HEK293 (cell line): ENCODE data around the gene SLC39A7.

Source experiments
- CTCF ChIA-PET: fragments of 350-600 bp; formaldehyde crosslinking; extraction: SDS; loops from one replicate; lab custom pipeline; 2021; ENCODE audit warnings: antibody characterized with exemption; lab: Yijun Ruan, JAX
- POLR2A ChIA-PET: fragments of 300-600 bp; formaldehyde crosslinking; extraction: SDS; loops from one replicate; lab custom pipeline; 2020; ENCODE audit warnings: antibody characterized with exemption, inconsistent platforms; lab: Yijun Ruan, JAX
- H3K27ac ChIP-seq: fragments of 200-500 bp; sonication (Bioruptor generic); 2 replicates; pipeline ENCODE4 v1.5.1; 2014; ENCODE audit warnings: low read depth, low read length, control low read depth, inconsistent platforms; ENCODE audit errors: extremely low read depth
- H3K36me3 ChIP-seq, 2 experiments: fragments of 200-500 bp in 1 of 2; sonication (Bioruptor generic) in 1 of 2; 1 replicate in 1 of 2; 2 replicates in 1 of 2; pipeline ENCODE4 v1.5.1; 2014 to 2017; ENCODE audit warnings: inconsistent platforms in 2 of 2, low read length in 2 of 2; ENCODE audit not compliant: control insufficient read depth in 2 of 2, insufficient read depth in 1 of 2
- H3K4me1 ChIP-seq: fragments of 200-500 bp; sonication (Bioruptor generic); 2 replicates; pipeline ENCODE4 v1.5.1; 2014; ENCODE audit warnings: mild to moderate bottlenecking, low read length, inconsistent platforms; ENCODE audit not compliant: control insufficient read depth, insufficient read depth
- H3K4me3 ChIP-seq: 2 replicates; pipeline ENCODE4 v1.5.1; 2011; ENCODE audit warnings: low read depth, mild to moderate bottlenecking, control low read depth, low read length, moderate library complexity
- H3K9me3 ChIP-seq: fragments of 200-500 bp; sonication (Bioruptor generic); 2 replicates; pipeline ENCODE4 v1.5.1; 2014; ENCODE audit warnings: low read depth, low read length, inconsistent platforms; ENCODE audit not compliant: control insufficient read depth, insufficient read depth
- BCL11A ChIP-seq: fragments of 450-650 bp; formaldehyde crosslinking; IDR thresholded peaks from 2 replicates; pipeline ENCODE4 v1.5.1; 2016; ENCODE audit warnings: low read depth, missing biosample characterization, missing genetic modification characterization
- GLIS1 ChIP-seq: fragments of 450-650 bp; formaldehyde crosslinking; IDR thresholded peaks from 2 replicates; pipeline ENCODE4 v1.5.1; 2016; ENCODE audit warnings: missing biosample characterization, missing genetic modification characterization
- GLIS2 ChIP-seq: fragments of 450-650 bp; formaldehyde crosslinking; IDR thresholded peaks from 2 replicates; pipeline ENCODE4 v1.5.1; 2016; ENCODE audit warnings: missing biosample characterization, missing genetic modification characterization
- IKZF3 ChIP-seq: fragments of 450-650 bp; IDR thresholded peaks from 2 replicates; pipeline ENCODE4 v1.5.0; 2018; ENCODE audit warnings: missing biosample characterization, mild to moderate bottlenecking, missing genetic modification characterization, moderate library complexity
- KLF8 ChIP-seq: fragments of 450-650 bp; formaldehyde crosslinking; IDR thresholded peaks from 2 replicates; pipeline ENCODE4 v1.5.1; 2016; ENCODE audit warnings: missing biosample characterization, missing genetic modification characterization
- SP2 ChIP-seq: fragments of 450-650 bp; formaldehyde crosslinking; IDR thresholded peaks from 2 replicates; pipeline ENCODE4 v1.5.1; 2016; ENCODE audit warnings: missing biosample characterization, missing genetic modification characterization
- ZNF121 ChIP-seq: fragments of 450-650 bp; formaldehyde crosslinking; IDR thresholded peaks from 2 replicates; pipeline ENCODE4 v1.5.1; 2016; ENCODE audit warnings: missing biosample characterization, missing genetic modification characterization
- ZNF248 ChIP-seq: fragments of 450-650 bp; formaldehyde crosslinking; IDR thresholded peaks from 2 replicates; pipeline ENCODE4 v1.5.1; 2017; ENCODE audit warnings: missing biosample characterization, missing genetic modification characterization
- ZNF335 ChIP-seq: fragments of 450-650 bp; formaldehyde crosslinking; conservative IDR thresholded peaks from 2 replicates; pipeline ENCODE4 v1.5.1; 2016; ENCODE audit warnings: missing biosample characterization, missing genetic modification characterization
- ZNF366 ChIP-seq: fragments of 450-650 bp; formaldehyde crosslinking; conservative IDR thresholded peaks from 2 replicates; pipeline ENCODE4 v1.5.1; 2016; ENCODE audit warnings: missing biosample characterization, missing genetic modification characterization
- ZNF600 ChIP-seq: fragments of 450-650 bp; formaldehyde crosslinking; IDR thresholded peaks from 2 replicates; pipeline ENCODE4 v1.5.1; 2016; ENCODE audit warnings: missing biosample characterization, missing genetic modification characterization
- ZNF701 ChIP-seq: fragments of 450-650 bp; formaldehyde crosslinking; IDR thresholded peaks from 2 replicates; pipeline ENCODE4 v1.5.1; 2016; ENCODE audit warnings: missing biosample characterization, missing genetic modification characterization
- ZNF830 ChIP-seq: fragments of 450-650 bp; IDR thresholded peaks from 2 replicates; pipeline ENCODE4 v1.5.0; 2018; ENCODE audit warnings: missing biosample characterization, missing genetic modification characterization, low read depth, mild to moderate bottlenecking, moderate library complexity
- TF ChIP-seq, protein P1 (sequence below): fragments of 450-650 bp; formaldehyde crosslinking; IDR thresholded peaks from 2 replicates; pipeline ENCODE4 v1.5.1; 2017; ENCODE audit warnings: missing biosample characterization, missing genetic modification characterization
- TF ChIP-seq, protein P2 (sequence below): fragments of 450-650 bp; formaldehyde crosslinking; IDR thresholded peaks from 2 replicates; pipeline ENCODE4 v1.5.1; 2016; ENCODE audit warnings: missing biosample characterization, missing genetic modification characterization
- TF ChIP-seq, protein P3 (sequence below): fragments of 450-650 bp; formaldehyde crosslinking; IDR thresholded peaks from 2 replicates; pipeline ENCODE4 v1.5.1; 2016; ENCODE audit warnings: missing biosample characterization, missing genetic modification characterization
- TF ChIP-seq, protein P4 (sequence below): fragments of 450-650 bp; formaldehyde crosslinking; IDR thresholded peaks from 2 replicates; pipeline ENCODE4 v1.5.1; 2017; ENCODE audit warnings: missing biosample characterization, mild to moderate bottlenecking, missing genetic modification characterization, moderate library complexity

The SLC39A7 gene

GRCh38 chr6:33197431-33198048, 3.1 kb upstream of the SLC39A7 start (continued):
- TF ChIP-seq, protein P1, sequence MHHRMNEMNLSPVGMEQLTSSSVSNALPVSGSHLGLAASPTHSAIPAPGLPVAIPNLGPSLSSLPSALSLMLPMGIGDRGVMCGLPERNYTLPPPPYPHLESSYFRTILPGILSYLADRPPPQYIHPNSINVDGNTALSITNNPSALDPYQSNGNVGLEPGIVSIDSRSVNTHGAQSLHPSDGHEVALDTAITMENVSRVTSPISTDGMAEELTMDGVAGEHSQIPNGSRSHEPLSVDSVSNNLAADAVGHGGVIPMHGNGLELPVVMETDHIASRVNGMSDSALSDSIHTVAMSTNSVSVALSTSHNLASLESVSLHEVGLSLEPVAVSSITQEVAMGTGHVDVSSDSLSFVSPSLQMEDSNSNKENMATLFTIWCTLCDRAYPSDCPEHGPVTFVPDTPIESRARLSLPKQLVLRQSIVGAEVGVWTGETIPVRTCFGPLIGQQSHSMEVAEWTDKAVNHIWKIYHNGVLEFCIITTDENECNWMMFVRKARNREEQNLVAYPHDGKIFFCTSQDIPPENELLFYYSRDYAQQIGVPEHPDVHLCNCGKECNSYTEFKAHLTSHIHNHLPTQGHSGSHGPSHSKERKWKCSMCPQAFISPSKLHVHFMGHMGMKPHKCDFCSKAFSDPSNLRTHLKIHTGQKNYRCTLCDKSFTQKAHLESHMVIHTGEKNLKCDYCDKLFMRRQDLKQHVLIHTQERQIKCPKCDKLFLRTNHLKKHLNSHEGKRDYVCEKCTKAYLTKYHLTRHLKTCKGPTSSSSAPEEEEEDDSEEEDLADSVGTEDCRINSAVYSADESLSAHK = peak; percentile 93
- TF ChIP-seq ZNF366 (peak; percentile 66), ZNF830 (tag by site-specific recombination) (no peak), SP2 (tag by site-specific recombination) (peak; percentile 34; the same call in 1 of the 2 replicates), ZNF600 (tag by site-specific recombination) (peak; percentile 94), KLF8 (tag by site-specific recombination) (peak; percentile 50)
- TF ChIP-seq, protein P2, sequence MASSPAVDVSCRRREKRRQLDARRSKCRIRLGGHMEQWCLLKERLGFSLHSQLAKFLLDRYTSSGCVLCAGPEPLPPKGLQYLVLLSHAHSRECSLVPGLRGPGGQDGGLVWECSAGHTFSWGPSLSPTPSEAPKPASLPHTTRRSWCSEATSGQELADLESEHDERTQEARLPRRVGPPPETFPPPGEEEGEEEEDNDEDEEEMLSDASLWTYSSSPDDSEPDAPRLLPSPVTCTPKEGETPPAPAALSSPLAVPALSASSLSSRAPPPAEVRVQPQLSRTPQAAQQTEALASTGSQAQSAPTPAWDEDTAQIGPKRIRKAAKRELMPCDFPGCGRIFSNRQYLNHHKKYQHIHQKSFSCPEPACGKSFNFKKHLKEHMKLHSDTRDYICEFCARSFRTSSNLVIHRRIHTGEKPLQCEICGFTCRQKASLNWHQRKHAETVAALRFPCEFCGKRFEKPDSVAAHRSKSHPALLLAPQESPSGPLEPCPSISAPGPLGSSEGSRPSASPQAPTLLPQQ (tag by site-specific recombination) = 0 out of 2 replicates have a peak, but pooled peaks have one; percentile 57

GRCh38 chr6:33198159-33198852, 2.4 kb upstream of the SLC39A7 start:
- POLR2A ChIA-PET = interaction anchor here (1.0 to 1.4 kb wide), 3 partner anchors 38 to 118 kb away, joined by 4 to 7 read pairs (median 6); no protein-coding TSS in a partner anchor
- TF ChIP-seq IKZF3 (0 out of 2 replicates have a peak, but pooled peaks have one; percentile 25), BCL11A (no peak)
- TF ChIP-seq, all 188 proteins: peak for 1
- Histone ChIP-seq H3K27ac (peak overlapping the region; percentile 37; the same call in 1 of the 2 replicates), H3K4me3 (no peak overlapping the region), H3K4me1 (peaks cover 16% of the 10 kb centered on the region), H3K9me3 (no peaks in the 10 kb centered on the region), H3K36me3 (peaks cover 16 to 59% of the 10 kb centered on the region in 2 experiments; a peak in 2 of 3 replicates)
- CTCF ChIA-PET = interaction anchor here (0.6 to 2.6 kb wide), 31 partner anchors 9 to 214 kb away, joined by 3 to 16 read pairs (median 4); partner anchors contain the start of genes RING1, RPS18 and VPS52

DNA sequence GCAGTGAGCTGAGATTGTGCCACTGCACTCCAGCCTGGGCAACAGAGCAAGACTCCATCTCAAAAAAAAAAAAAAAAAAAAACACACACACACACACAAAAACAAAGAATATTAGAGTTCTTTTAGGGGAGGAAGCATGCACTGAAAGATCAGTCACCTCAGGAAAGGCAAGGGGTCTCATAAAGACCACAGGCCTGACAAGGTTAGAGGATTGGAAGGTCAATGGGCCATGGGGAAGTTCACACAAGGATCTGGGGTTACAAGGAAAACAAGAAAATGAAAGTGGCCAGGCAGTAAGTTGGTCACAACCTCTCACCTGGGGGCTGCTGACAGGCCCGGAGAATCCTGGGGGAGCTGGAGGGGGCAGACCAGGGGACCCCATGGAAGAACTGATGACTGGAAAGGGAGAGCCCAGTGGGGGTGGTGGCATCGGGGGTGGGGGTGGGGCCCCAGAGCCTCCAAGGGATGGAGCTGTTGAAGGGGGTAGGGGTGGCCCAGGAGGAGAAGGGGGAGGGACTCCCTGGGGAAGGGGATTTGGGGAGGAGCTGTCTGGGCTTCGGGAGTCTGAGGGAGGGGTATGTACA, 1.7 kb upstream of the SLC39A7 start:
- Histone ChIP-seq H3K4me1 (peaks cover 18% of the 10 kb centered on the region), H3K36me3 (peaks cover 16 to 61% of the 10 kb centered on the region in 2 experiments; a peak in 2 of 3 replicates), H3K4me3 (peak overlapping the region; percentile 75), H3K27ac (no peak overlapping the region; the same call in 1 of the 2 replicates), H3K9me3 (no peaks in the 10 kb centered on the region)
- TF ChIP-seq, protein P3, sequence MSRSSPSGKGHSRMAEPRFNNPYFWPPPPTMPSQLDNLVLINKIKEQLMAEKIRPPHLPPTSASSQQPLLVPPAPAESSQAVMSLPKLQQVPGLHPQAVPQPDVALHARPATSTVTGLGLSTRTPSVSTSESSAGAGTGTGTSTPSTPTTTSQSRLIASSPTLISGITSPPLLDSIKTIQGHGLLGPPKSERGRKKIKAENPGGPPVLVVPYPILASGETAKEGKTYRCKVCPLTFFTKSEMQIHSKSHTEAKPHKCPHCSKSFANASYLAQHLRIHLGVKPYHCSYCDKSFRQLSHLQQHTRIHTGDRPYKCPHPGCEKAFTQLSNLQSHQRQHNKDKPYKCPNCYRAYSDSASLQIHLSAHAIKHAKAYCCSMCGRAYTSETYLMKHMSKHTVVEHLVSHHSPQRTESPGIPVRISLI (tag by site-specific recombination) = peak; percentile 62; the same call in 1 of the 2 replicates
- TF ChIP-seq, protein P4, sequence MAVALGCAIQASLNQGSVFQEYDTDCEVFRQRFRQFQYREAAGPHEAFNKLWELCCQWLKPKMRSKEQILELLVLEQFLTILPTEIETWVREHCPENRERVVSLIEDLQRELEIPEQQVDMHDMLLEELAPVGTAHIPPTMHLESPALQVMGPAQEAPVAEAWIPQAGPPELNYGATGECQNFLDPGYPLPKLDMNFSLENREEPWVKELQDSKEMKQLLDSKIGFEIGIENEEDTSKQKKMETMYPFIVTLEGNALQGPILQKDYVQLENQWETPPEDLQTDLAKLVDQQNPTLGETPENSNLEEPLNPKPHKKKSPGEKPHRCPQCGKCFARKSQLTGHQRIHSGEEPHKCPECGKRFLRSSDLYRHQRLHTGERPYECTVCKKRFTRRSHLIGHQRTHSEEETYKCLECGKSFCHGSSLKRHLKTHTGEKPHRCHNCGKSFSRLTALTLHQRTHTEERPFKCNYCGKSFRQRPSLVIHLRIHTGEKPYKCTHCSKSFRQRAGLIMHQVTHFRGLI (tag by site-specific recombination) = no peak
- TF ChIP-seq GLIS2 (tag by site-specific recombination) (peak; percentile 46; the same call in 1 of the 2 replicates), ZNF366 (no peak), ZNF701 (tag by site-specific recombination) (no peak), GLIS1 (tag by site-specific recombination) (peak; percentile 56), IKZF3 (0 out of 2 replicates have a peak, but pooled peaks have one; percentile 26), ZNF335 (tag by site-specific recombination) (0 out of 2 replicates have a peak, but pooled peaks have one; percentile 18), ZNF121 (tag by site-specific recombination) (0 out of 2 replicates have a peak, but pooled peaks have one; percentile 79), ZNF248 (tag by site-specific recombination) (no peak)
- ChIA-PET CTCF (interaction anchor here (1.5 to 2.6 kb wide), 5 partner anchors 12 to 50 kb away, joined by 6 to 16 read pairs (median 9); no protein-coding TSS in a partner anchor), POLR2A (interaction anchor here (1.0 to 2.1 kb wide), 6 partner anchors 10 to 227 kb away, joined by 4 to 14 read pairs (median 8); partner anchors contain the start of genes RGL2 and RING1)
